SH-SY5Y (cell line): Measurements from ENCODE around the gene B4GALT2.

Experiments used
- GATA2 ChIP-seq: IDR thresholded peaks from 2 replicates; pipeline ENCODE4 v1.6.1; 2011; ENCODE audit warnings: mild to moderate bottlenecking, low read depth, low read length
- GATA3 ChIP-seq: IDR thresholded peaks from 2 replicates; pipeline ENCODE4 v1.6.1; 2011; ENCODE audit warnings: low read depth, mild to moderate bottlenecking, low read length, moderate library complexity

- TF ChIP-seq GATA2, result no peak
- no peak for TF ChIP-seq GATA3
These were observed 40.0 kb upstream of the B4GALT2 start for GRCh38 chr1:43938892-43939587.
